ENCODE data around the gene CEP89.
A peak's percentile ranks its signal among the peaks of the same experiment; 100 is the strongest.
"Not testable (repeated sequence)": the region's sequence is repeated elsewhere in the genome, so short reads cannot be mapped to it uniquely, and the experiment has no call there.

CEP89 gene

GRCh38 chr19:32837531-32837930 is 134.2 kb downstream of the CEP89 start:
- no peak for DNase-seq (ENCODE audit: low read depth)

DNA sequence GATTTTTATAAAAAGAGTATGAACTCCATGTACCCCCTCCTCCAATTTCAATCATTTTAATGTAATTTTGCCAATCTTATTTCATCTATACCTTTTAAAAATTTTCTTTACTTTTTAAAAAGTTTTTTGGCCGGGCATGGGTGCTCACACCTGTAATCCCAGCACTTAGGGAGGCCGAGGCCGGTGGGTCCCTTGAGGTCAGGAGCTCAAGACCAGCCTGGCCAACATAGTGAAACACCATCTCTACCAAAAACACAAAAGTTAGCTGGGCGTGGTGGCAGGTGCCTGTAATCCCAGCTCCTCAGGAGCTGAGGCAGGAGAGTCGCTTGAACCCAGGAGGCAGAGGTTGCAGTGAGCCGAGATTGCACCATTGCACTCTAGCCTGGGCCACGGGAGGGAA is 138.4 kb downstream of the CEP89 start:
- not testable (repeated sequence) for DNase-seq (ENCODE audit: low read depth)

GRCh38 chr19:32832825-32833224 is 138.9 kb downstream of the CEP89 start:
- not testable (repeated sequence) for DNase-seq (ENCODE audit: low read depth)

GRCh38 chr19:32832094-32832493 is 139.7 kb downstream of the CEP89 start:
- DNase-seq (ENCODE audit: low read depth): not testable (repeated sequence)

GRCh38 chr19:32831611-32832010 is 140.1 kb downstream of the CEP89 start:
- no peak for DNase-seq (ENCODE audit: low read depth)

DNA sequence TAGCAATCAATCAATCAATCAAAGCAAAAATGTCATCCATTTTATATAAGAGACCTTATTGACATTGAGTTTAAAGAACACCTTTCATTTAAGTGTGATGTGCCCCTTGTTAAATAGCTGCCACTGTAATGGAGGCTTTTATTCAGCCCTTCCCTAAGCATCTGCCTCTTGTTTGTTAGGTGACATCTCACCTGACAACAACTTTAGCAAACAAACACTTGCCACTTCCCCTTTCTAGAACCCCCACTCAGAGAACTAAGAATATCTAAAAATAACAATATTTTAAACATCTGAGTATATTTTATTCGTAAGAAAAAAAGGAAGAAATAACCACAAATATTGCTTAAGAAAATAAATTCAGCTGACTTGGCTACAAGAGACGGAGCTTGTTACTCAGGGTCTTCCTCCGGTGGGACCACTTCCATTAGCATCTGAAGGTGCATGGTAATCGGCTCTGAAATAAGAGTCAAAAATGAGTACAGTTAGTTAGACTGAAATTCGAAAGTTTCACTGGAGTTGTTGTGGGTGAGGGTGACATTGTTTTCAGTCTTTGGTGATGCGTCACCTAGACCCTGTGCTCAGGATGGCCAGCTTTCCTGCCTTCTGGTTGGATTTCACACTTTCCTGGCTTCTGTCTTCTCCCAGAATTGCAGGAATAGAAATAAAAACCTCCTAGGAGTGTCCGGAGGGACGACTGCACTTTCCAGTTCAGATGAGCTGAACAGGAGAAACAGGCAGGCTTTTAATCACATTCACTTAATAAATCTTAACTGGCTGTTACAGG is 141.3 kb downstream of the CEP89 start:
- DNase-seq (ENCODE audit: low read depth): peak; percentile 61

DNA sequence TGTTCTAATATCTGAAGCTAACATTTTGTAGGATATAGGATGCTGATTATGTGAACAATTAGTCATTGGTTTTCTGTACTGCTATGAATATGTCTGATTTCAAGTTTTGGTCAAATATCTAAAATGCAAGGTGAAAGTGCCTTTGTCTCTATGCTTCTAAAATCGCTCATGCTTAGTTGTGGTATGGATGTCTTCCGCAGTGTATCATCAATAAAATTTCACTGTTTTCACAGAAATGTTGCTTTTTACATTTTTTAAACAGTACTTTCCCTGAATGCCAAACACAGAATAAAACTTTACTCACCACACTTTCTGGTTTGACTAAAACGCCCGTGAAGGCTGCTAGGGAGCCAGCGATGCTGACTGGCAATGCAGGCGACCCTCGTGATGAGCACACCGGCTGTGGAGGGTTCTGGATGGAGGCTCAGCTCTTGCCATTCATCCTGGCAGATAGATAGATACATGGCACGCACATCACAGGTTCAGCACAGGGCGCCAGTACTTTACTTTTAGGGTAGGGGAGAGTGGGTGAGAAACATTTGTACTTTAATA is 142.3 kb downstream of the CEP89 start:
- DNase-seq (ENCODE audit: low read depth): no peak

DNA sequence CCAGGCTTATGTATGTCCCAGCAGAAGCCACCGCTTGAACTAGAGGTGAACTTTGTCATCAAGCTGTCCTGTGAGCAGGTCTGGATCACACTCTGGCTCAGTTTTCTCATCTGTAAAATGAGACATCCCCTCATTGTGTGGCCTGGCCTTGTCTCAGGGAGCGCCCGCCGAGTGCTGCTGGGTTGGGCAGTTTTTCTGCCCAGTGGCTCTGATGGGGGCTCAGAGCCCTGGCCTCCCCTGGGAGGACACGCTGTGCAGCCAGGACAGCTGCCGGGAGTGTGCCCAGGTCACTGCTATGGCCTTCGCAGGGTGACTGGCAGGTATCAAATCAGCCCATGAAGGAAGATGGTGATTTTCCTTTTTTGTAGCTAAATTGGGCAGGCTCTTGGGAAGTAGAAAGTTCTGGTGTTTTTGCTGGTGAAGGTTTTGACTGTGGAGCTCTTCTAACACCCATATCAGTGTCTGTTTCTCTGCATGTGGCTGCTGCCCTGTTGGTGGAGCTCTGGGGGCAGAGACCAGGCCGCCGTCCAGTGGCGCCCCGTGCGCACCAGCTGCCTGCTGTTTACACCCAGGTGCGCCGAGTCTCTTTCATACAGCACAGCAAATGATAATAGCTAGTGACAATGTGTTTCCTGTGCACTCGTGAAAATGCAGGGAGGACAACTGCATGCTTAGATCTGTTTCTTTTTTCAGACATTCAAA is 143.0 kb downstream of the CEP89 start:
- DNase-seq (ENCODE audit: low read depth): no peak

DNA sequence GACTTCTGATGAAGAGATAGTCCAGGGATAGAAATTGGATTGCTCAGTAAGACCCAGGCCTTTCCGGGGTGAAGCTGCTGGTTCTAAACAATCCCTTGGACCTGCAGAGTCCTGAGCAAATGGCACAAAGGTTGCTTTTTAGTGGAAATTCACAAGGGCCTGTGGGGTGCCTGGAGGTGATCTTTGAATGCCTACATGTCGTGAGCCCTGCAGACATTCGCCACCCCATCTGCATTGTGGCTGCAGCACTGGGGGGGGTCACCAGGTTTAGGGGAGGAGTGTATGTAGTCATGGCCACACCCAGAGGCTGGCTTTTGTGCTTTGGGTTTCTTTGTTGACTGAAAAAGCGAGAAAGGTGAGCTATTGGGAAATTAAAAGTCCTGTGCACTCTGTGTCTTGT is 143.6 kb downstream of the CEP89 start:
- DNase-seq (ENCODE audit: low read depth): no peak

All from amniotic epithelial cell (primary cell).